Lower lobe of right lung (tissue), 2 donors: ENCODE data around the gene A3GALT2. TPM values are rescaled to one million over a fixed set of nuclear protein-coding genes. Genes with fewer than 3 reads are reported as not detected.
A peak's percentile ranks its signal among the peaks of the same experiment; 100 is the strongest.

ENCODE experiments used
- ATAC-seq, 2 donors: fragments of 200-7000 bp; cut with Tn5 transposase; one replicate each; pipeline ENCODE4 v1.9.1; 2020 to 2022; ENCODE audit warnings: mild to moderate bottlenecking in 2 of 2, moderate library complexity in 2 of 2
- DNase-seq: peaks from one replicate; pipeline ENCODE4 v3.0.0-alpha.2; 2020
- H3K27ac ChIP-seq: fragments of 200-600 bp; one replicate; pipeline ENCODE4 v1.8.0; 2022
- H3K27me3 ChIP-seq: fragments of 200-600 bp; one replicate; pipeline ENCODE4 v1.8.0; 2022; ENCODE audit warnings: low read depth
- H3K36me3 ChIP-seq: fragments of 200-600 bp; one replicate; pipeline ENCODE4 v1.8.0; 2022; ENCODE audit warnings: mild to moderate bottlenecking
- H3K4me1 ChIP-seq: fragments of 200-600 bp; one replicate; pipeline ENCODE4 v1.8.0; 2022
- H3K4me3 ChIP-seq: fragments of 200-600 bp; one replicate; pipeline ENCODE4 v1.8.0; 2022; ENCODE audit warnings: mild to moderate bottlenecking
- H3K9me3 ChIP-seq: fragments of 200-600 bp; one replicate; pipeline ENCODE4 v1.8.0; 2022
- intact Hi-C: fragments of 100-400 bp; cut with DNase I; formaldehyde crosslinking; loops from one replicate; pipeline ENCODE4 v1.11.0; 2022
- total RNA-seq: library from RNA; stranded (reverse); fragmentation: NEBNext Ultra II Directional; extraction: Animal tissue kit (Norgen Biotek cat#: 25700); gene quantifications from one replicate; pipeline ENCODE4 v1.2.1, GENCODE V29; 2021
- TF ChIP-seq, protein P1 (sequence below): fragments of 200-600 bp; IDR thresholded peaks from one replicate; pipeline ENCODE4 v1.8.0; 2022; ENCODE audit warnings: antibody characterized with exemption, mild to moderate bottlenecking
- donor health status: DM: no; HTN: yes; CAD: no; lungs with severe emphysema.

A3GALT2 gene
- total RNA-seq, 1 donor from 2014 or later: not detected

DNA sequence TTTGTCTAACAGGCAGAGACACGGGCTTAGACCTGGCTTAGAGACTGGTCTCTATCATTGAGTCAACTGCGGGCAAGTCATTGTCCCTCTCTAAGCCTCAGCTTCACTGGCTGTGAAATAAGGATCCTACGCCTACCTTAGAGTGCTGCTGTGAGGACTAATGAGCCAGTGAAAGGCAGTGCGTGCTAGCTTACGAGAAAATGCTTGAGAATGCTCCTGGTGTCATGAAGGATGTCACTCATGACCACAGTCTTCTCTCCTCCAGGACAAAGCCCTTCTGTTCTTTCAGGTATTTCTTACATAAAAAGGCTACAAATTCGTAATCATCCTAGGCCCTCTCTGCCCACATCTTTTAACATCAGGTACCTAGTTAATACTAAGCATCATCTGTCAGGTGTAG is 16.5 kb upstream of the A3GALT2 start:
- H3K36me3 ChIP-seq: peaks cover 25% of the 10 kb centered on the region
- no peak for ATAC-seq
- peak overlapping the region; percentile 84 for H3K27ac ChIP-seq
- no peak for DNase-seq
- peaks cover 97% of the 10 kb centered on the region for H3K4me1 ChIP-seq
- TF ChIP-seq, protein P1, sequence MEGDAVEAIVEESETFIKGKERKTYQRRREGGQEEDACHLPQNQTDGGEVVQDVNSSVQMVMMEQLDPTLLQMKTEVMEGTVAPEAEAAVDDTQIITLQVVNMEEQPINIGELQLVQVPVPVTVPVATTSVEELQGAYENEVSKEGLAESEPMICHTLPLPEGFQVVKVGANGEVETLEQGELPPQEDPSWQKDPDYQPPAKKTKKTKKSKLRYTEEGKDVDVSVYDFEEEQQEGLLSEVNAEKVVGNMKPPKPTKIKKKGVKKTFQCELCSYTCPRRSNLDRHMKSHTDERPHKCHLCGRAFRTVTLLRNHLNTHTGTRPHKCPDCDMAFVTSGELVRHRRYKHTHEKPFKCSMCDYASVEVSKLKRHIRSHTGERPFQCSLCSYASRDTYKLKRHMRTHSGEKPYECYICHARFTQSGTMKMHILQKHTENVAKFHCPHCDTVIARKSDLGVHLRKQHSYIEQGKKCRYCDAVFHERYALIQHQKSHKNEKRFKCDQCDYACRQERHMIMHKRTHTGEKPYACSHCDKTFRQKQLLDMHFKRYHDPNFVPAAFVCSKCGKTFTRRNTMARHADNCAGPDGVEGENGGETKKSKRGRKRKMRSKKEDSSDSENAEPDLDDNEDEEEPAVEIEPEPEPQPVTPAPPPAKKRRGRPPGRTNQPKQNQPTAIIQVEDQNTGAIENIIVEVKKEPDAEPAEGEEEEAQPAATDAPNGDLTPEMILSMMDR: no peak
- no peaks in the 10 kb centered on the region for H3K27me3 ChIP-seq
- H3K9me3 ChIP-seq: no peaks in the 10 kb centered on the region
- no peak overlapping the region for H3K4me3 ChIP-seq
- intact Hi-C loops: no loop called here

DNA sequence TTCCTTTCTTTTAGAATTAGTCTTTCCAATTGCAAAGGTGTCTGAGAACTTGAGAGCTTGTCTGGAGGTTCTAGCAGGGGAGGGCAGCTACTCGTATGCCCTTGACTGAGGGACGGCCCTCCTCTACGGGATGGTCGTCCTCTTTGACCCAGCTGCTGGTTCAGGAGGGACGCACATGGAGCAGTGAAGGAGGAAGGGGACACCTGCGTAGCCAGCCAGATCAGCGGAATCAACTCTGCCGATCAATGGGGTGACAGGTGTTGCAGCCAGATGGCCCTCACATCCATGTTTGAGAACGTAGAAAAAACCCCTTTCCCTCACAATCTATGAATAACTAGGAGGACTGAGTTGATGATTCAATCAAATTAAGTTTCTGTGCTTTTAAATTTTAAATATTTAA is 15.7 kb upstream of the A3GALT2 start:
- intact Hi-C loops: no loop called here
- TF ChIP-seq, protein P1: no peak
- Histone ChIP-seq H3K27me3 (no peaks in the 10 kb centered on the region), H3K27ac (peak overlapping the region; percentile 84), H3K9me3 (no peaks in the 10 kb centered on the region), H3K36me3 (peaks cover 34% of the 10 kb centered on the region), H3K4me3 (no peak overlapping the region), H3K4me1 (peaks cover 97% of the 10 kb centered on the region)
- DNase-seq: no peak
- no peak for ATAC-seq

DNA sequence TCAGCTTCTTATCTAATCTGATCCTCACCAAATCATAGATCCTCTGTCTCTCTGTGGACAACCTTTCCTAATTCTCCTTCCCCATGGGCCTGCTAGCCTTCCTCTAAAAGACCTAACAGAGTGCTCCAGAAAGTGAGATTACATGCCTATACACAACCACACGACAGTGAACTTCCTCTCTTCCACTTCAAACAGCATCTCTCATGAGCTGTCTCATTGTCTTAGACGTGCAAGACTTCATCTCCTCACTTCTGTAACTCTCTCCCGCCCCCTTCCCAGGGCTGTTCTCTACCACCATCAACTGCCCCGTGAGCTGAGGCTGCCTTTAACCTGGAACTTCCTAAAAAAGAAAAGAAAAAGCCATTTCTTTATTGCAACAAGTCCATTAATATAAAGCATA is 14.1 kb upstream of the A3GALT2 start:
- Histone ChIP-seq H3K4me1 (peaks cover 89% of the 10 kb centered on the region), H3K9me3 (no peaks in the 10 kb centered on the region), H3K36me3 (peaks cover 49% of the 10 kb centered on the region), H3K4me3 (no peak overlapping the region), H3K27me3 (no peaks in the 10 kb centered on the region), H3K27ac (peak overlapping the region; percentile 69)
- TF ChIP-seq, protein P1: no peak
- peak; percentile 13 to 37 for ATAC-seq
- intact Hi-C loops: no loop called here
- DNase-seq: no peak

DNA sequence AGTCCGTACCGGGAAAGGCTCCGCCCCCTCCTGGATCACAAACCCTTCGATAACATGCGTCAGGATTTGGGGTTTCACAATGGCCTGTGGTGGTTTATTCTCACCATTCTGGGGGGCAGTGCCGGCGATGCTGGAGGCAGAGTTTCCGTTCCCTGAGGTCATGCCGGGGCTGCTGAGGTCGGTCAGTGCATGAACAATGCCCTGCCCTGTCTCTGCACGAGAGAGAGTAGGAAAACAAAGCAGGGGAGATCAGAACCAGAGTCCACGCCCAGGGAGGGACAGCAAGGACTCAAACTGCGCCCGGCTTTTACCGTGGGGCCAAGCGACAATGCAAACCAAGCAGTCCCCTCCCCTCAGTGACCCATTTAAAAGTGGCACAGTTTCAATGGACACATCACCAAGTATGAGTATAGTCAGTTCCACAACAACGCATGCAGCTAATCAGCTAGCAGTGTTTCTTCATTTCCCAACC is 13.2 kb upstream of the A3GALT2 start:
- Histone ChIP-seq H3K4me1 (peaks cover 81% of the 10 kb centered on the region), H3K4me3 (peak overlapping the region; percentile 9)

DNA sequence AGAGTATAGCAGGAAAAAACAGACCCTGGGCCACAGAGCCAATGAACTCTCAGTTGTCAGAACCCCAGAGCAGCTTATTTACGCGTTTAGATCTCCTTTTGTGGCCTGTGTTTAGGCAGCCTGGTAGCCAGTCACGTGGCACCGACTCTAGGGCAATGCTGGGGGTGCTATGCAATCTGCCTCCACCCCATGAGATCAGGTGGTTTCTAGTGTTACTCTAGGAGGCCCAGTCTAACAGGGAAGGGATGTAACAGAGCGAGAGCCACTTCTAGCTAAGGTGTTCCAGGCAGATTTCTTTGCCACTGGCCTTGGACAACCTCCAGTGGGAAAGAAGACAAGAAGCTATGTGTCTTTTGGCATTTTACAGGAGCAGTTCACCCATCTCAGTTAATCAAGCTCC is 12.0 kb upstream of the A3GALT2 start:
- H3K4me3 ChIP-seq: no peak overlapping the region
- no peaks in the 10 kb centered on the region for H3K9me3 ChIP-seq
- H3K4me1 ChIP-seq: peaks cover 81% of the 10 kb centered on the region
- ATAC-seq (peak; percentile 58 to 67), DNase-seq (peak; percentile 61)
- intact Hi-C loops: no loop called here
- H3K27ac ChIP-seq: peak overlapping the region; percentile 27
- no peaks in the 10 kb centered on the region for H3K27me3 ChIP-seq
- peaks cover 71% of the 10 kb centered on the region for H3K36me3 ChIP-seq
- TF ChIP-seq, protein P1: no peak

More for the DNA sequence above, 13.2 kb upstream of the A3GALT2 start:
- no peaks in the 10 kb centered on the region for H3K27me3 ChIP-seq
- no peaks in the 10 kb centered on the region for H3K9me3 ChIP-seq
- ATAC-seq: peak; percentile 33 to 42
- peak overlapping the region; percentile 69 for H3K27ac ChIP-seq
- H3K36me3 ChIP-seq: peaks cover 58% of the 10 kb centered on the region
- DNase-seq: peak; percentile 61
- TF ChIP-seq, protein P1: no peak
- intact Hi-C loops: no loop called here
